Endothelial cell of umbilical vein (primary cell): ENCODE measurements around the gene OR1F1. TPM values are rescaled to one million over a fixed set of nuclear protein-coding genes. Genes with fewer than 3 reads are reported as not detected.

ENCODE experiments used
- BruUV-seq: library from RNA; stranded (reverse); fragments of 400-500 nt; replicated peaks from 2 replicates; lab custom pipeline; 2021; lab: Mats Ljungman, UMichigan
- CTCF ChIA-PET: fragments of 300-600, 350-600 bp; sonication (Branson Sonifier 250); formaldehyde crosslinking; loops from one replicate; lab custom pipeline; 2021; ENCODE audit warnings: antibody characterized with exemption, inconsistent platforms; lab: Charles Lee
- POLR2A ChIA-PET: fragments of 300-600, 350-600 bp; sonication (Branson Sonifier 250); formaldehyde crosslinking; loops from one replicate; lab custom pipeline; 2021; ENCODE audit warnings: antibody characterized with exemption, inconsistent platforms; lab: Charles Lee
- DNase-seq: peaks from one replicate; pipeline ENCODE4 v3.0.0-alpha.2; 2011; ENCODE audit warnings: low read depth, low spot score
- FAIRE-seq: peaks from 2 replicates; lab custom pipeline; 2011; peaks lifted over from hg19 to GRCh38; lab: Jason Lieb, UNC
- H2AFZ ChIP-seq: 2 replicates; pipeline ENCODE4 v1.6.0; 2012; ENCODE audit warnings: low read depth, low read length, control low read depth, inconsistent platforms
- H3K27ac ChIP-seq: 2 replicates; pipeline ENCODE4 v1.5.1; 2011; ENCODE audit warnings: low read depth, mild to moderate bottlenecking, control low read depth, low read length, moderate library complexity; ENCODE audit not compliant: insufficient read depth
- H3K27me3 ChIP-seq, 2 experiments: 2 replicates each; pipeline versions ENCODE4 v1.6.0 to v1.6.1; 2011; ENCODE audit warnings: low read length in 2 of 2, mixed read lengths in 1 of 2; ENCODE audit not compliant: control insufficient read depth in 2 of 2, insufficient read depth in 2 of 2
- H3K36me3 ChIP-seq, 2 experiments: 2 replicates in 1 of 2; 3 replicates in 1 of 2; pipeline ENCODE4 v1.5.1; 2011; ENCODE audit warnings: low read length in 2 of 2, mild to moderate bottlenecking in 1 of 2, moderate library complexity in 1 of 2; ENCODE audit not compliant: control insufficient read depth in 2 of 2, insufficient read depth in 2 of 2; ENCODE audit errors: extremely low read depth in 1 of 2
- H3K4me1 ChIP-seq: 3 replicates; pipeline ENCODE4 v1.5.1; 2011; ENCODE audit warnings: mild to moderate bottlenecking, low read length; ENCODE audit not compliant: control insufficient read depth, insufficient read depth; ENCODE audit errors: extremely low read depth
- H3K4me2 ChIP-seq: 2 replicates; pipeline ENCODE4 v1.6.1; 2011; ENCODE audit warnings: low read length, control low read depth, mixed read lengths; ENCODE audit not compliant: insufficient read depth
- H3K4me3 ChIP-seq, 3 experiments: fragments of 200-600 bp in 1 of 3; sonication (generic), shearing (Covaris generic) in 1 of 3; replicated peaks in 1 of 3; 2 replicates each; pipeline ENCODE4 v1.5.1; 2011 to 2016; ENCODE audit warnings: control low read depth in 3 of 3, low read length in 3 of 3, mild to moderate bottlenecking in 2 of 3, inconsistent platforms in 1 of 3, low read depth in 1 of 3, moderate library complexity in 1 of 3; ENCODE audit not compliant: insufficient read depth in 1 of 3
- H3K79me2 ChIP-seq: 2 replicates; pipeline ENCODE4 v1.6.0; 2012; ENCODE audit warnings: low read length, inconsistent platforms; ENCODE audit not compliant: control insufficient read depth, insufficient read depth
- H3K9ac ChIP-seq: replicated peaks from 2 replicates; pipeline ENCODE3; 2011; ENCODE audit warnings: low read length, control low read depth; ENCODE audit not compliant: insufficient read depth; ENCODE audit errors: extremely low read depth
- H3K9me1 ChIP-seq: replicated peaks from 3 replicates; pipeline ENCODE4 v1.6.0; 2011; ENCODE audit warnings: mild to moderate bottlenecking, low read length; ENCODE audit not compliant: control insufficient read depth, insufficient read depth; ENCODE audit errors: extremely low read depth
- H3K9me3 ChIP-seq: replicated peaks from 2 replicates; pipeline ENCODE4 v1.5.1; 2012; ENCODE audit warnings: low read length, inconsistent platforms; ENCODE audit not compliant: control insufficient read depth, insufficient read depth
- H4K20me1 ChIP-seq: replicated peaks from 2 replicates; pipeline ENCODE3; 2011; ENCODE audit warnings: mild to moderate bottlenecking, low read length; ENCODE audit not compliant: control insufficient read depth, insufficient read depth; ENCODE audit errors: extremely low read depth
- CTCF ChIP-seq, 2 donors: IDR thresholded peaks; 1 replicate in 1 of 2; 2 replicates in 1 of 2; pipeline ENCODE4 v1.5.1; 2011; ENCODE audit warnings: low read length in 2 of 2, mild to moderate bottlenecking in 2 of 2, moderate library complexity in 2 of 2, control low read depth in 1 of 2, inconsistent platforms in 1 of 2, low read depth in 1 of 2; ENCODE audit not compliant: insufficient read depth in 1 of 2; ENCODE audit errors: extremely low read depth in 1 of 2
- EZH2 ChIP-seq: IDR thresholded peaks from 2 replicates; pipeline ENCODE4 v1.6.1; 2012; ENCODE audit warnings: borderline replicate concordance, low read depth, mild to moderate bottlenecking, moderate library complexity, low read length, inconsistent platforms; ENCODE audit not compliant: severe bottlenecking
- FOS ChIP-seq: IDR thresholded peaks from 2 replicates; pipeline ENCODE4 v1.6.1; 2011; ENCODE audit warnings: mild to moderate bottlenecking, low read length, moderate library complexity, borderline replicate concordance; ENCODE audit not compliant: insufficient read depth
- JUN ChIP-seq: IDR thresholded peaks from 2 replicates; pipeline ENCODE4 v1.6.1; 2011; ENCODE audit warnings: borderline replicate concordance, low read depth; ENCODE audit not compliant: insufficient read length, insufficient read depth
- MYC ChIP-seq: IDR thresholded peaks from one replicate; pipeline ENCODE4 v1.6.1; 2011; ENCODE audit warnings: mild to moderate bottlenecking, low read depth, low read length
- dilution Hi-C: fragments of 300-500 bp; cut with MboI; formaldehyde crosslinking; loops from one replicate; pipeline ENCODE4 v1.15.0; 2019; ENCODE audit warnings: low sequenced_read_pairs; ENCODE audit not compliant: extremely low pct_ligation_motif_present
- intact Hi-C: fragments of 100-400 bp; cut with micrococcal nuclease; formaldehyde crosslinking; loops from one replicate; pipeline ENCODE4 v1.10.0; 2022
- polyA plus RNA-seq, 4 experiments: library from polyadenylated mRNA; depleted of rRNA in 3 of 4; stranded (reverse) in 3 of 4; unstranded in 1 of 4; fragments of >200 nt; gene quantifications; 2 replicates each; pipeline versions ENCODE4 v1.2.1 to v1.2.3, GENCODE V29; 2011 to 2012; ENCODE audit warnings: missing spikeins in 1 of 4
- total RNA-seq: library from RNA; stranded (reverse); gene quantifications from 2 replicates; pipeline ENCODE4 v1.2.3, GENCODE V29; 2021

OR1F1 gene
- total and polyA plus RNA-seq, 2 donors (not counting 3 experiments of a cell fraction or from before 2014, with no cell fraction given) = 0.17 TPM; not detected in 1

- Histone ChIP-seq H4K20me1 (no peaks in the 10 kb centered on the region), H3K4me2 (no peak overlapping the region), H3K36me3 (no peaks in the 10 kb centered on the region), H3K4me1 (no peaks in the 10 kb centered on the region), H3K9me1 (no peaks in the 10 kb centered on the region), H3K4me3 (no peak overlapping the region), H3K9me3 (no peaks in the 10 kb centered on the region), H2AFZ (no peak overlapping the region), H3K79me2 (no peaks in the 10 kb centered on the region), H3K27ac (no peak overlapping the region), H3K27me3 (no peaks in the 10 kb centered on the region), H3K9ac (no peak overlapping the region)
- dilution Hi-C loops = no loop called here
- no TSS peak for BruUV-seq
- intact Hi-C loops = no loop called here
- no peak for DNase-seq
- no peak for TF ChIP-seq FOS
- TF ChIP-seq MYC = no peak
- TF ChIP-seq JUN = no peak
- no peak for TF ChIP-seq EZH2
- TF ChIP-seq CTCF (IDR thresholded peaks at IDR 0.05; ENCODE audit: extremely low read depth in 1 of 2, insufficient read depth in 1 of 2, low read depth in 1 of 2, low read length in 2 of 2) = no peak
- ChIA-PET POLR2A (no interaction called here), CTCF (no interaction called here)
- FAIRE-seq = no peak
Observed at GRCh38 chr16:3214904-3215600, 27.0 kb downstream of the OR1F1 start.
